K562 (cell line): Measurements from ENCODE around the gene ADGRA1. TPM values are rescaled to one million over a fixed set of nuclear protein-coding genes. Genes with fewer than 3 reads are reported as not detected.
A peak's percentile ranks its signal among the peaks of the same experiment; 100 is the strongest.

Experiments
- ARID4B ChIP-seq: sonication (generic); formaldehyde crosslinking; IDR thresholded peaks from 2 replicates; pipeline ENCODE4 v1.8.0; 2022; ENCODE audit warnings: mild to moderate bottlenecking, missing genetic modification reagents
- CBFA2T2 ChIP-seq: fragments of 450-650 bp; conservative IDR thresholded peaks from 2 replicates; pipeline ENCODE4 v1.6.1; 2017; ENCODE audit warnings: mild to moderate bottlenecking
- CUX1 ChIP-seq: fragments of 200-800 bp; sonication (Bioruptor generic); IDR thresholded peaks from 2 replicates; pipeline ENCODE4 v1.6.1; 2016; ENCODE audit warnings: missing genetic modification characterization, missing compliant biosample characterization
- DACH1 ChIP-seq: fragments of 450-650 bp; IDR thresholded peaks from 2 replicates; pipeline ENCODE4 v1.6.1; 2018; ENCODE audit not compliant: partially characterized antibody
- DEAF1 ChIP-seq: fragments of 450-650 bp; formaldehyde crosslinking; IDR thresholded peaks from 2 replicates; pipeline ENCODE4 v1.4.0; 2020; ENCODE audit warnings: mild to moderate bottlenecking, moderate library complexity
- DIDO1 ChIP-seq: fragments of 450-650 bp; IDR thresholded peaks from 2 replicates; pipeline ENCODE4 v1.6.1; 2016; ENCODE audit warnings: low read depth, missing biosample characterization, missing genetic modification characterization
- DMBX1 ChIP-seq: fragments of 250-450 bp; sonication (Bioruptor Pico); IDR thresholded peaks from 2 replicates; pipeline ENCODE4 v1.8.0; 2022; ENCODE audit warnings: inconsistent platforms, mild to moderate bottlenecking, moderate library complexity, borderline replicate concordance
- EP300 ChIP-seq: IDR thresholded peaks from 2 replicates; pipeline ENCODE4 v1.6.1; 2012; ENCODE audit warnings: low read length, improper control_type of control experiment
- FOSL1 ChIP-seq: fragments of 200-800 bp; sonication (Bioruptor generic); conservative IDR thresholded peaks from 2 replicates; pipeline ENCODE4 v1.6.1; 2016; ENCODE audit warnings: missing genetic modification characterization, missing compliant biosample characterization
- FOXJ2 ChIP-seq: fragments of 200-800 bp; sonication (Bioruptor generic); IDR thresholded peaks from 2 replicates; pipeline ENCODE4 v1.6.1; 2016; ENCODE audit warnings: missing genetic modification characterization, missing compliant biosample characterization
- HLTF ChIP-seq: fragments of 450-650 bp; IDR thresholded peaks from 2 replicates; pipeline ENCODE4 v1.6.1; 2016
- KLF16 ChIP-seq: IDR thresholded peaks from 2 replicates; pipeline ENCODE4 v1.6.1; 2016; ENCODE audit warnings: antibody characterized with exemption
- MTA2 ChIP-seq: fragments of 450-650 bp; IDR thresholded peaks from 2 replicates; pipeline ENCODE4 v1.6.1; 2016; ENCODE audit warnings: low read depth
- NR4A1 ChIP-seq, 2 experiments: fragments of 250-450 bp in 1 of 2; fragments of 450-650 bp in 1 of 2; sonication (Bioruptor Pico) in 1 of 2; IDR thresholded peaks; 2 replicates each; pipeline versions ENCODE4 v1.4.0 to v1.6.1; 2016 to 2020; ENCODE audit warnings: mild to moderate bottlenecking in 2 of 2, missing compliant biosample characterization in 1 of 2, missing genetic modification characterization in 1 of 2, moderate library complexity in 1 of 2
- PML ChIP-seq: IDR thresholded peaks from 2 replicates; pipeline ENCODE4 v1.6.1; 2012; ENCODE audit warnings: low read length, inconsistent platforms
- STAT5A ChIP-seq: IDR thresholded peaks from 2 replicates; pipeline ENCODE4 v1.6.1; 2012; ENCODE audit warnings: low read length, inconsistent platforms, borderline replicate concordance
- ZNF384 ChIP-seq: IDR thresholded peaks from 2 replicates; pipeline ENCODE4 v1.6.1; 2012; ENCODE audit warnings: low read depth, low read length, improper control_type of control experiment
- ZNF444 ChIP-seq: fragments of 250-450 bp; sonication (Bioruptor Pico); IDR thresholded peaks from 2 replicates; pipeline ENCODE4 v1.4.0; 2020; ENCODE audit warnings: mild to moderate bottlenecking, moderate library complexity
- polyA plus RNA-seq, 8 experiments: library from polyadenylated mRNA; depleted of rRNA in 4 of 8; stranded (reverse) in 5 of 8; unstranded in 3 of 8; fragments of >200 nt; fragmentation: Nextera tagmentation in 2 of 8; fragmentation: Illumina TruSeq in 1 of 8; extraction: Ambion mirVana in 2 of 8; extraction: Trizol in 1 of 8; gene quantifications; 2 replicates each; pipeline versions ENCODE4 v1.2.1 to v1.2.3, GENCODE V29; 2011 to 2014; ENCODE audit warnings: inconsistent platforms in 1 of 8, missing spikeins in 1 of 8
- total RNA-seq, 7 experiments: library from RNA; depleted of rRNA in 6 of 7; stranded (reverse); fragments of >200 nt in 6 of 7; fragmentation: Illumina TruSeq in 2 of 7; extraction: Trizol in 2 of 7; gene quantifications; 2 replicates each; pipeline versions ENCODE4 v1.2.1 to v1.2.3, GENCODE V29; 2011 to 2021; ENCODE audit warnings: low replicate concordance in 1 of 7

ADGRA1 gene
- total and polyA plus RNA-seq, 9 of the 15 experiments (the other 6 are each of a cell fraction or from before 2014, with no cell fraction given) = not detected

- TF ChIP-seq CUX1 (peak; percentile 74; the same call in 1 of the 2 replicates), ARID4B (CRISPR knock-in tag) (peak; percentile 94), DEAF1 (CRISPR knock-in tag) (no peak), ZNF444 (CRISPR knock-in tag) (no peak), CBFA2T2 (peak; percentile 96), FOSL1 (tag) (peak; percentile 64; the same call in 1 of the 2 replicates), EP300 (peak; percentile 74), NR4A1 (CRISPR knock-in tag; IDR thresholded peaks at IDR 0.05) (no peak), NR4A1 (tag; IDR thresholded peaks at IDR 0.05) (0 out of 2 replicates have a peak, but pooled peaks have one; percentile 36), HLTF (no peak), FOXJ2 (0 out of 2 replicates have a peak, but pooled peaks have one; percentile 61), DIDO1 (tag) (no peak), KLF16 (peak; percentile 84), ZNF384 (peak; percentile 77), STAT5A (peak; percentile 79), MTA2 (peak; percentile 75), PML (peak; percentile 85), DACH1 (peak; percentile 98), DMBX1 (CRISPR knock-in tag) (peak; percentile 76)
Observed at GRCh38 chr10:133143200-133143533, 55.4 kb downstream of the ADGRA1 start (continued).
